Measurements from ENCODE around the gene HLA-DQA2.

GRCh38 chr6:32752580-32752979 is 11.4 kb downstream of the HLA-DQA2 start:
- TF ChIP-seq HMGXB4 (CRISPR knock-in tag; IDR thresholded peaks at IDR 0.05; ENCODE audit: borderline replicate concordance) (no peak), CTCF (IDR thresholded peaks at IDR 0.05) (no peak), POLR2A (IDR thresholded peaks at IDR 0.05; ENCODE audit: low read length) (no peak), MYC (IDR thresholded peaks at IDR 0.05; ENCODE audit: borderline replicate concordance, low read length) (no peak), CEBPB (IDR thresholded peaks at IDR 0.05) (no peak), EP300 (IDR thresholded peaks at IDR 0.05) (no peak), CBX8 (IDR thresholded peaks at IDR 0.05) (no peak)

Data from A549 (cell line).